ENCODE results near the gene MTCL1. TPM values are rescaled to one million over a fixed set of nuclear protein-coding genes. Genes with fewer than 3 reads are reported as not detected.

MTCL1 gene
- total RNA-seq, 1 donor from 2014 or later = 107 TPM

DNA sequence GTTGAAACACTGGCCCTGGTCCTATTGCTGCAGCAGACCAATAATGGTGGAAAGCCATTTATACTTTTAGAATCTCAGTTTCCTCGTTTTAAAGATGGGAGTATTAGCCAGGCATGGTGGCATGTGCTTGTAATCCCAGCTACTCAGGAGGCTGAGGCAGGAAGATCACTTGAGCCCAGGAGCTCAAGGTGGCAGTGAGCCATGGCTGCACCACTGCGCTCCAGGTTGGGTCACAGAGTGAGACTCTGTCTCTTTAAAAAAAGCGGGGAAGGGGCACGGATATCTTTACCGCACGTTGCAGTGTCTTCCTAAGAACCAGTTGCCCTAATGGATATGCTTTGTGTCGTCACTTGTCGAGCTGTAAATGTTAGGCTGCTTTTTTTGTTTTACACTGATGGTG, 8.3 kb downstream of the MTCL1 start:
- no peak for DNase-seq (ENCODE audit: low read depth)

DNA sequence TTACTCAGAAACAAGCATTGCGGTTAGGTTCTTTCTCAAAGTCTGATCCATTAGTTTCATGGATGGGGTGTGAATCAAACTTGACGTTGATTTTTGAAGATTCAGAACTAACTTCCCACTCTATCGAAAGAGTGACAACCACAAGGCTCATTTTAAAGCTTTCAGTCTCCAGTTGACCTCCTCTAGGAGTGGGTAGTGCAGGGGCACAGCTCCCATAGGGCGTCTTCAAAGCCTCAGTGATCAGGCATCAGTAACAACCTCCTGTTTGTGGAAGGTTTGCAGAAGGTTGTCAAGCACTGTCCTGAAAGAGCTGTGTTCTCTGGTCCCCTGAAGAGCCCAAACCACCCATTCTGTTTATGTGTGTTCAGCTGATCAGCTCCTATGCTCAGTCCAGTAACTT, 10.2 kb downstream of the MTCL1 start:
- DNase-seq (ENCODE audit: low read depth) = no peak

DNA sequence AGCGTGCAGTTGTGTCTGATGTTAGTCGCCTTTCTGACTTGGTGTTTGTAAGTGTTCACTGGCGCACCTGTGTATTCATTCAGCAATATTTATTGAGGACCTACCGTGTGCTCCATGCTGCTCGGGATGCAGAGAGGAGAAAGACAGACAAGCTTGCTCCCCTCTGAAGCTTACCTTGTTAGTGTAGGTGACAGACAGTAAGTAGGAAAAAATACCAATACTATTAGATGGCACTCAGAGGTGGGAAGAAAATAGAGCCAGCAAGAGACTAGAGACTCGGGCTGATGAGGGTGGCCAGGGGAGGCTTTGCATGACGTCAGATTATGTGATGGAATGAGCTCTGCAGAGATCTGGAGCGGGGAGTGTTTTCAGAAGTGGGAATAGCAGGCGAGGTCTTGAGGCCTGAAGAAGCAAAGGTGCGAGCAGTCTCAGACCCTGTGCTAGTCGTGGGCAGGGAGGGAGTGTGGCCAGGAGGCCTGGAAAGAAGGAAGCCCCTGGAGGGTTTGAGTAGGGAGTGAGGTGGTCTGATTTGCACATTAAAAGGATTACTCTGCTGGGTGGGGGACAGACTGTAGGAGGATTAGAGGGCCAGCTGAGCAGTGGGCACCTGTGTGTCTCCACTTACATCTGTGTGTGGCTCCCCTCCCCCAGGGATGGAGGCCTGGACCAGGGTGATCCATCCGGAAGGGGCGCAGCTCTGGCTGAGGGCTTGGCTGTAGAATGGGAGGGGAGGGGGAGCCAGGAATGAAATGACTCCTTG, 11.8 kb downstream of the MTCL1 start:
- no peak for DNase-seq (ENCODE audit: low read depth)

DNA sequence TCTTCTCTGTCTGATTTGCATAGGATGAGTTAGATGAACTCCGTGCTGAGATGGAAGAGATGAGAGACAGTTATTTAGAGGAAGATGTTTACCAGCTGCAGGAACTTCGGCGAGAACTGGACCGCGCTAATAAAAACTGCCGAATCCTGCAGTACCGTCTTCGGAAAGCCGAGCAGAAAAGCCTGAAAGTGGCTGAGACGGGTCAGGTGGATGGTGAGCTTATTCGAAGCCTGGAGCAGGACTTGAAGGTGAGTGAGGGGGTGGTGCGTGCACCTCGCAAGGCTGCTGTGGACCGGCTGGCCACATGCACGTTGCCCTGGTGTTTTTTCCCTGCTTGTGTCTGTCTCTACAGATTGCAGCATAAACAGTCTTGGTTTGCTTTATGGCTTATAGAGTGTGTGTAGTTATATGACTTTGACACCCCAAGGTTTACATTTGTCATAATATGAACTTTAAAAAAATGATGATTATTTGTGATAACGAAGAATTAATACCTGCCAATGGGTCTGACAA, 13.1 kb downstream of the MTCL1 start:
- no peak for DNase-seq (ENCODE audit: low read depth)

DNA sequence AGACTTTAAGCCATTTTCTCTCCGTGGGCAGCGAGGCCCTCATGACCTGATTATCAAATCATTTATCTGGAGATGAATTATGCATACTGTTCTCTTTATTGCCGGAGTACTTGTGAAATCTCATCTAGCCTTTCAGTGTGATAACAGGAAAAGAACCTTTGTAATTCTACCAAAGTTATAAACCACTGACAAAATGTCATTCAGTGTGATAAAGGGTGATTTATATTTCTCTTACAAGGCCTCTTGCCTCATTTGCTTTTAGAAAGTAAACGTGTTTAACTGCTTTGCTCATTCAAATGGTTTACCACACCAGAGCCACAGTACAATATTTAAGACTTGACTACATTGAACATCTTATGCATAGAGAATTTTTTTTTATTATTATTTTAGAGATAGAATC, 13.8 kb downstream of the MTCL1 start:
- no peak for DNase-seq (ENCODE audit: low read depth)

DNA sequence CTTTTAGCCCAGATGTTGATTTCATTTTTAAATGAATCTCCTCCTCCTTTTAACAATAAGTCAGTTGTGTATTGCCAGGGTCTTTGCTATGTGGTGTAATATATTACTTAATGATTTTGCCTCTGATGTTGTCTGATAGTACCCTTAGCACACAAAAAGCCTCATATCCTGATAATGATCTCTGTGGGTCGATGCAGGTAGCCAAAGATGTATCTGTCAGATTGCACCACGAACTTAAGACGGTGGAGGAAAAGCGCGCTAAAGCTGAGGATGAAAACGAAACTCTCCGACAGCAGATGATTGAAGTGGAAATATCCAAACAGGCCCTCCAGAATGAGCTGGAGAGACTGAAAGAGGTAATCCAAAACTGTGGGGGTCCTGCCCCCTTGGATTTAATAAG, 14.8 kb downstream of the MTCL1 start:
- no peak for DNase-seq (ENCODE audit: low read depth)

DNA sequence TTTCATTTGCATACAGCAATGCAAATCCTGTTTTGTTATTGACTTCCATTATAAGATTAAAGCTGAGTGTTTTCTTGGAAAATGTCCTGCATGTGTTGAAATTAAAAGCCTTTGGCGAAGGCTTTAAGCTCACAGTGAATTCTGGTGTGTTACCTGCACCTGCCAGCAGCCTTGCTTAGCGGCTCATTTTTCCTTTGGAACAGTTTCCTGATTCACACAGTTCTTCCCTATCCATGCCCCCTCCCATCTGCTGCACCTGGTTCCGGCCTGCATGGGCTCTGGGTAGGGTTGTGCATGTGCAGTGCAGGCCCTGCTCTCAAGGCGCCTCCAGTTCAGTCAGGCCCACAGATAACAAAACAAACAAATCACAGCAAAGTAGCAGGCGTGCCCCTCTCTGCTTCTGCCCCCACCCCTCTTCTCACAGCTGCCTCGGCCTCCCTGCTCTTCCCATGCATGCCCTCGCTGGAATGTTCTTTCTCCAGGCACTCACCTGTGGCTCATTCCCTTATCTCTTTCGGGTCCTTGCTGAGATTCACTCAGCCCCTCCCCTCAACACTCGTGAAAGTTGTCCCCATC, 15.8 kb downstream of the MTCL1 start:
- DNase-seq (ENCODE audit: low read depth) = no peak

DNA sequence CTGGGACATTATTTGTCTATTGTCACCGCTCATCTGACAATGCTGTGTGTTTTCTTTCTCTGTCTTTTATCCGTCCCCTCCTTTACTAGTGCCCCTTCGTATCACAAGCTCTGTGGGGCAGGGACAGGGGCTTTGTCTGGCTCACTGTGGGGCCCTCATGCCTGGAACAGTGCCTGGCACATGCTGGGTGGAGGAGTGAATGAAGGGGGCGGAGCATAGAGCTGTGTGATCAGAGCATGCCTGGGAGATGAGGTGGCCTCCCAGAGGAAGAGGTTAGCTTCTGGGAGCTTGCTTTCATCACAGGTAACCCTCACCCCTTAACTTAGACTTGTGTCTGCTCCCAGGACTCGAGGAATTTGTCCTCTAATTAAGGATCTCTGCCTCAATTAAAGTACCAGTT, 16.4 kb downstream of the MTCL1 start:
- DNase-seq (ENCODE audit: low read depth) = peak; percentile 61

DNA sequence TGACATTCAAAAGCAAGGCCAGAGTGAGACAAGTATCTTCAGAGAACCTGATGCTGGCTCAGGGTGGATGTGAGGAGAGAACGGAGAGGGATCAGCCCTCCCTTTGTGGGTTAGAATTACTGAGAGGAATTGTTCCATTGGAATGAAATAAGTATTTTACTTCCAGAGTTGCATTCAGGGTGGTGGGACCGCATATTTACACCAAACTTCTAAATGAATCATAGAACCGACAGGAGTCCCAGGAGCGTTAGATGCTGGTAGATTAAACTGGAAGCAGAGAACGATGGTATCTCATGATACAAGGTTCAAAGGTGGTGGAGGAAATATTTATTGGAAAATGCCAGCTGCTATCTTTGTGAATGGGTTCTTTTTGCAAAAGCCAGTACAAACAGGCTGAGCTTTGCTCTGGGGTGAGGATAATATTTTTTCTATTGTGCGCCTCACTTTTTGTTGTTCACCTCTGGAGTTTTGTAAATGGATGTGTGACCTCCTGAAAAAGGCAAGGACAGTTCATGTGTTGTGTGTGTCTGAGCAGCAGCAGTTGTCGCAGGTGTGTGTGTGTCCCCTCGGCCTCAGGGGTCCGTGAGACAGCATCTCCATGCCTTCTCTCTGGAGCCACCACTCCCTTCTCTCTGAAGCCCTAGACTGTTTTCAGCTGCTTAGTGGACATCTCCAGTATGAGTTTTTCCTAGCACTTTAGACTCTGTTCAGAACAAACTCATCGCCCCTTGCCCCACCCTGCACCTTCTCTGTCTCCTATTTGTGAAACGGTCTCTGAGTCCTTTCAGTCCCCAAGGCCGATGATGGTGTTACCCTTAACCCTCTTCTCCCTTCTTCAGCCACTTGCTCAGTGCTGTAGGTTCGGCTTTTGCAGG, 17.8 kb downstream of the MTCL1 start:
- DNase-seq (ENCODE audit: low read depth) = no peak

DNA sequence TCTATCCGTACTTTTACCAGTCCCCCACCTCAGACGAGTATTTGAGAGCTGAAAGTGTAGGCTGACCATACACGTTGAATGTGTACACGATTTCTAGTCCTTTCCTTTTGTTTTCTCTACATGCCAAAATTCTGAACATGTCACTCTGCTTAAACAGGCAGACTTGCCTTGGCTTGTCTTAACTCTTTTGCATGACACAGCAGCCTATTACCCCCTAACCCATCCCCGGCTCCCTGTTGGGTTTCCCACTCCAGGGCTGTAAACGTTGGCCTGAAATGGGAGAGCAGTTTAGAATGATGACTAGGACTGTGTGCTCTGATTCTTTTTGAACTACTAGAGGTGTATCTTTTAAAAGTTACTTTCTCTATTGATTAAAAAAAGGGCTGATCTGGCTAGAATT, 19.1 kb downstream of the MTCL1 start:
- no peak for DNase-seq (ENCODE audit: low read depth)

DNA sequence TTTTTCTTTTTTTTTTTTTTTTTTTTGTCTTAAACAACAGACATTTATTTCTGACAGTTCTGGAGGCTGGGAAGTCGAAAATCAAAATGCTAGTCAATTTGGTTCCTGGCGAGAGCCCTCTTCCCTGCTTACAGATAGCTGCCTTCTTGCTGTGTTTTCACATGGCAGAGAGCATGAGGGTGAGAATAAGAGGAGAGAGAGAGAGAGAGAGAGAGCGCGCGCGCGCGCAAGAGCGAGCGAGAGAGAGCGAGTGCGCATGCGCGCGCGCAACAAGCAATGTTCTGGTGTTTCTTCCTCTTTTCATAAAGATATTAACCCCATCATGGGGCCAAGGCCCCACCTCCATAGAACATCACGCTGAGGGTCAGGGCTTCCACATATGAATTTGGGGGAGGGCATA, 20.9 kb downstream of the MTCL1 start:
- no peak for DNase-seq (ENCODE audit: low read depth)

DNA sequence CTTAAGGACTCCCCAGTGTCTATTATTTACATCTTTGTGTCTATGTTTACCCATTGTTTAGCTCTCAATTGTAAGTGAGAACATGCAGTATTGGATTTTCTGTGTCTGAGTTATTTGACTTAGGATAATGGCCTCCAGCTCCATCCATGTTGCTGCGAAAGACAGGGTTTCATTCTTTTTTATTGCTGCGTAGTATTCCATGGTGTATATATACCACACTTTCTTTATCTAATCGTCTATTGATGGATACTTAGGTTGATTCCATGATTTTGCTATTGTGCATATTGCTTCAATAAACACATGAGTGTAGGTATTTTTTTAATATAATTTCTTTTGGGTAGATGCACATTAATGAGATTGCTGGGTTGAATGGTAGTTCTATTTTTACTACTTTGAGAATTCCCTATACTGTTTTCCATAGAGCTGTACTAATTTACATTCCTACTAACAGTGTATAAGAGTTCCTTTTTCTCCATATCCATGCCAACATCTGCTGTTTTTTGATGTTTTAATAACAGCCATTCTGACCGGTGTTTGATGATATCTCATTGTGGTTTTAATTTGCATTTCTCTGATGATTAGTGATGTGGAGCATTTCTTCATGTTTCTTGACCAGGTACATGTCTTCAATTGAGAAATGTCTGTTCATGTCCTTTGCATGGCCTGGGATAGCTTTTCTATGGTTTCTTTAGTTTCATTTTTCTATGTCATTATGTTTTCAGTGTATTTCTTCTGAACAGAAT, 21.8 kb downstream of the MTCL1 start:
- no peak for DNase-seq (ENCODE audit: low read depth)

DNA sequence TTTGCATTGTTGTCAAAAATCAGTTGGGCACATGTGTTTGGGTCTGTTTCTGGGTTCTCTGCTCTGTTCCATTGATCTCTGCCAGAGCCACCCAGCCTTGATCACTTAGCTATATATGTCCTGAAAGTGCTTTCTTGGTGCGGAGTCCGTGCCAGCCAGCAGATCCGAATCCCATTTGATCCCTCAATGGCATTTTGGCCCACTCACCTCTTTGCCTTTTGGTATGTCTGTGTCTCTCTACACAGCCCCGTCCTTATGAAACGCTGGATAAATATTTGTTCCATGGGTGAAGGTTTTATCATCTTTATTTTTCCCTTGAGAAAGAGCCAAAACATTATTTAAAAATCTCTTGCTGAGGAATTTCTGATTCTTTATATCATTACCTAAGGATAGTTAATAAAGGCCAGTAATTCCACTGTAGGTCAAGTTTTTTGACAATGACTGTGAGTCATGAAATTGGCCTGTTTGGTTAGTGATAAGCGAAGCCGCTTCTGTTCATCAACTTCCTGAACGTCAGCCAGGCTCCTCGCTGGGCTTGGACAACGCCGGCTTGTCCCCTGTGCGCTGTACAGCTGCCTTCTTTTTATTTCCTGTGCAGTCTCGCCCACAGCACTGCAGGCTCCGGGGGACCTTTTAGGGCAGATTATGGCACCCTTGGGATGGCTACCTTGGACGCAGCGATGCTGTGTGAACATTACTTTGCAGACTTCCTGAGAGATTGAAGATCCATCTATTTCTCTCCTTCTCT, 24.9 kb downstream of the MTCL1 start:
- no peak for DNase-seq (ENCODE audit: low read depth)

DNA sequence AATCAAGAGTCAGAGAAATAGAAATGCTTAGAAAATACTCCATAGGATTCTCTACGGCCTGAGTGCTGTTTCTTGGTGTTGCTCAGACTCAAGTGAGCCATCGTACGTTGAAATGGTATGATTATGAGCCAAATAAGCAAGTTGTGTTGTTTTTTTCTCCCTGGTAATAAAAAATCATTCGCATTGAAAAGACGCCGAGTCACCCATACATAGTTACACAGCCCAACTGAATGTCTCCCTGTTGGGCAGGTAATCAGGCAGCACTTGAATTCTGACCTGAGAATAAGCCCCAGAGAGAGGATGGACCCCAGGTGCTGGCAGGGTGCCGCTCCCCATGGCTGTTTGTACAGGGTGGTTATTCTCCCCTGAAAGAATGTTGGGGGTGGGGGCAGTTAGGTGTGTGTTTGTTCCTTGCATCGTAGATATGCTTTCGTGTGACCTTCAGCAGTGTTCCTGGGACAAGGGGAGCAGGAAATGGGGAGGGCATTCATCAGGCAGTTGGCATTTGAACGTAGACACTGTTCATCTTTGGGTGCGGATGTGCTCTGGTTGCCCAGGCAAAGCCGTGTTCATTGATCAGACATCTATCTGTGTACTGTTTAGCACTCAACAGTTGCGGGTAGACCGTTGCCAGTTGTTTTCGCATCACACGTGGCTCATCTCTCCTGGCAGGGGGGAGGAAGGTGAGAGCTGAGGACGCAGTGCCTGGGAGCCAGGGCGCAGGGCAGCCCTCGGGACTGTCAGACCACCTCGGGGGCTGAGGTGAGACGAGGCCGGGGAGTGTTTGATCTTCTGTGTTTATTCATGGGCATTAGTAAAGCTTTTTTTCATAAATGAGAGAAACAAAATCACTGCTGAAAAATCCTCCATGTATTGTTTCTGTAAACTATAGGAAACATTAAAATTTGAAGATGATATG, 27.3 kb downstream of the MTCL1 start:
- DNase-seq (ENCODE audit: low read depth) = no peak

DNA sequence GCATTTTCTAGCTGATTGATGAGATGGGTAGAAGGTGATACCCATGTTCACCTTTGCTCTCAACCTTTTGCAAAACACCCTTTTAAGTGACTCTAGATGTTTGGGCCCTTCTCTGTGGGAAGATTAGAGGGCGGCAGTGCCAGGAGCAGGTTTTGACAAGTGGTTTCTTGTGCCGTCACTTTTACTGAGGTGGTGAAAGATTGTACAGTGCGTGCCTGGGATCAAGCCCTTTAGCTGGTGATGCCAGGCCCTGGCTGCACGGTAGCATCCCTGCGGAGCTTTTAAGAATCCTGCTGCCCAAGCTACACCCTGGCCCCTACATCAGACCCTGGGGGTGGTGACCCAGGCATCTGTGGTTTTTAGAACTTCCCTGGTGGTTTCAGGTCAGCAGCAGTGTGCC, 29.1 kb downstream of the MTCL1 start:
- DNase-seq (ENCODE audit: low read depth) = no peak

DNA sequence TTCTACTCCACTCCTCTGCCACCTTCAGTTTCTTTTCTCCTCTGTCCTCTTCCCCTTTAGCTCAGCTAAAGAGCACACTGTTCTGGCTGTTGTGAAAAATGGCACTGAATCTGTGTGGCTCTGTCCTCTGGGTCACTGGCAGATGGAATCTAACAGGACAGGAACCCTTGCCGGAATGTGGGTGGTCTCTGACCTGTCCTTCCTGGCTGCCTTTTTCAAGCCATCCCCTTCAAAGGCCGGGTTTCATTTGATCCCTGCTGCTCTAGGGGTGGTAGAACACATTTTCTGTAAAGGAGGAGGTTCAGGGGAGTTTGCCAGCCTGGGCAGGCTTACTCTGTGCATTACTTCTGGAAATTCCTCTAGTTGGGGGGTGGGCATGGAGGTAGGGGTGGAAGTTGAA, 29.9 kb downstream of the MTCL1 start:
- DNase-seq (ENCODE audit: low read depth) = no peak

DNA sequence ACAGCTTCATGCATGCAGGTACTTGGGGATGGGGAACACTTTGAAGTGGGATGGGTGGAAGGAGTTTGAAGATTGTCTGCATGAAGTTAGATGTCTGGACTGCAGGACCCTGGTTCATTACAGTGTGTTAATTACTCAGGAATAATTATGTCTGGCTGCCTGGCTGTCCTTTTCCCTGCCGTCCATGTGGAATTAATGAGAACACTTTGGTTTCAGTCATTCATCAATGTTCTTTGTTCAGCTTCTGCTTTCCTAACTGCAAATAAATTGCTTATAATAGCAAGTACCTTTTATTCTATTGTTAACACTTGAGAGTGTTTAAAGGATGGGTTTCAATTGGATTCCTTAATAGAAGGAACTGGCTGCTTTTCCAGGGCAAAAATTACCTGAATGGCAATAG, 35.8 kb downstream of the MTCL1 start:
- no peak for DNase-seq (ENCODE audit: low read depth)

DNA sequence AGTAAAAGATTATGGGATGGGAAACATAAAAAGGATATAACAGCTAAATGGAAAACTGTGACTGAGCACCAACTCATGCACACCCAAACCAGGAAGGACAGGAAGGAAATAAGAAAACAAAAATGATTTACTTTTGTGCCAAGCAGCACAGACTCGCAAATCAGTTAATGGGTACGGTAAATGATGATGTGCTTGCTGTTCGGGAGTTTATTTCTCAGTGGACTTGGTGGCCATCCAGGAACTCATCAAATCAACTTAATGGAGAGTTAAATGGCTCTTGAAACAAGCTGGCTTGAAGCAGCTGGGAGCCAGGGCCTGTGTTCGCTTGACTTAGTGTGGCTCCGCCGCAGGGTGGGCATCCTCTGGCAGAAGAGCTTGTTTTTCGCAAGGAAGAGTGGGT, 36.2 kb downstream of the MTCL1 start:
- no peak for DNase-seq (ENCODE audit: low read depth)

DNA sequence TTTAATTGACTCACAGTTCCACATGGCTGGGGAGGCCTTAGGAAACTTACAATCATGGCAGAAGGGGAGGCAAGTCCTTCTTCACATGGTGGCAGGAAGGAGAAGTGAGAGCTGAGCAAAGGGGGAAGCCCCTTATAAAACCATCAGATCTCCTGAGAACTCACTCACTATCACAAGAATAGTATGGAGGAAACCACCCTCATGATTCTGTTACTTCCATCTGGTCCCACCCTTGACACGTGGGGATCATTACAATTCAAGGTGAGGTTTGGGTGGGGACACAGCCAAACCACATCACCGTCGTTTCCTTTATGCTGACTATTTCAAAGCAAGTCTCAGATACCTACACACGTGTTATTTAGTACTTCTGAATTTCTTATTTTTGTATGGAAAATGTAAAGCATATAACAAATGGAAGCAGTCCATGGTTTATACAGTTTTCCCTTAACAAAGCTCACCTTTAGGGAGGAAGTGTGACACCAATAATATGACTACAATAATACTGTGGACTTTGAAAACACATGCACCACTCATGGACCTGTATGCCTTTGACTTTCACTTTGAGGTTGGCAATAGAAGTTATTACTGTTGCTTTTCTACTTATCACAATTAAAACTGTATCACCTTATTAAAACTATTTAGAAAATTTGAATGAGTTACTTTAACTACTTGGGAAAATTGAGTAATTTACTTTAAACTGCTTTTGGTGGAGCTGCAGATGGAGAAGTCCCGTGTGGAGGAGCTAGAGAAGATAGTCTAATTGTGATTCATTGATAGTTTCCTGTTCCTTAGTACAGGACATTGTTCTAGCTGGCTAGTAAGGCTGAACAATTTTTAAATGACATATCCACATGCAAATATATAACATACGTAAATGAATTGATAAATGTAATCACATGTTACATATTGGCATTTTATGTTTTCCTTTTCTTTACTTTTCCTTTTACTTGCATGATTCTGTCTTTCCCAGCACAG, 37.3 kb downstream of the MTCL1 start:
- no peak for DNase-seq (ENCODE audit: low read depth)

Data from renal cortical epithelial cell (primary cell).